Panc1 (cell line): Measurements from ENCODE around the gene TMEM9B.

Experiments used
- POLR2AphosphoS5 ChIP-seq: IDR thresholded peaks from 2 replicates; pipeline ENCODE4 v1.6.1; 2012; ENCODE audit warnings: mild to moderate bottlenecking, low read depth, low read length, moderate library complexity
- TF ChIP-seq, protein P1 (sequence below): fragments of 450-650 bp; IDR thresholded peaks from 2 replicates; pipeline ENCODE4 v1.5.1; 2017; ENCODE audit warnings: mild to moderate bottlenecking

DNA sequence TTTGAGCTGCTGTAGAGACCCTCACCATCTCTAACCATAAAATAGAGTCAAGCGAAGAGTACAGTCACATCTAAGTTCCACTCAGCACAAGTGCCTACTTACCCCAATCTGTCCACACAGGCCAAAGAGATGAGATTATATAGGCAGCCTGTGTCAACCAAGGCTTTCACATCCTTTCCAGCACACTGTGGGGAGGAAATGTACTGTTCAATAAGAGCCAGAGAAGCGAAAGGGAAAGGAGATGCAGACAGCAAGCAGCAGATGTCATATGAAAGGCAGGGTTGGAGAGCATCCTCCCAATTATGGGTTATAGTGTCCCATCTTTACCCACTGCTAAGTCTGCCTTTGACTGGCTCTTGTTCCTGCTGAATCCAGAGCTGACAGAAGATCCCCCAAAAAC is 23.2 kb upstream of the TMEM9B start:
- TF ChIP-seq, protein P1, sequence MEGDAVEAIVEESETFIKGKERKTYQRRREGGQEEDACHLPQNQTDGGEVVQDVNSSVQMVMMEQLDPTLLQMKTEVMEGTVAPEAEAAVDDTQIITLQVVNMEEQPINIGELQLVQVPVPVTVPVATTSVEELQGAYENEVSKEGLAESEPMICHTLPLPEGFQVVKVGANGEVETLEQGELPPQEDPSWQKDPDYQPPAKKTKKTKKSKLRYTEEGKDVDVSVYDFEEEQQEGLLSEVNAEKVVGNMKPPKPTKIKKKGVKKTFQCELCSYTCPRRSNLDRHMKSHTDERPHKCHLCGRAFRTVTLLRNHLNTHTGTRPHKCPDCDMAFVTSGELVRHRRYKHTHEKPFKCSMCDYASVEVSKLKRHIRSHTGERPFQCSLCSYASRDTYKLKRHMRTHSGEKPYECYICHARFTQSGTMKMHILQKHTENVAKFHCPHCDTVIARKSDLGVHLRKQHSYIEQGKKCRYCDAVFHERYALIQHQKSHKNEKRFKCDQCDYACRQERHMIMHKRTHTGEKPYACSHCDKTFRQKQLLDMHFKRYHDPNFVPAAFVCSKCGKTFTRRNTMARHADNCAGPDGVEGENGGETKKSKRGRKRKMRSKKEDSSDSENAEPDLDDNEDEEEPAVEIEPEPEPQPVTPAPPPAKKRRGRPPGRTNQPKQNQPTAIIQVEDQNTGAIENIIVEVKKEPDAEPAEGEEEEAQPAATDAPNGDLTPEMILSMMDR = no peak
- TF ChIP-seq POLR2AphosphoS5 = no peak
